Colon (tissue), 2 donors: Measurements from ENCODE around the gene IFITM1.
"Not testable (repeated sequence)": the region's sequence is repeated elsewhere in the genome, so short reads cannot be mapped to it uniquely, and the experiment has no call there.

Experiments used
- FAIRE-seq: peaks from 2 replicates; lab custom pipeline; 2012; peaks lifted over from hg19 to GRCh38; lab: Jason Lieb, UNC
- donor health status: control.
- donor health status: control.

The IFITM1 gene

GRCh38 chr11:346529-346928 is 32.7 kb downstream of the IFITM1 start:
- FAIRE-seq: no peak

- not testable (repeated sequence) for FAIRE-seq
Measured at GRCh38 chr11:349270-349954, 35.6 kb downstream of the IFITM1 start.

GRCh38 chr11:350033-350722 is 36.3 kb downstream of the IFITM1 start:
- not testable (repeated sequence) for FAIRE-seq

- no peak for FAIRE-seq
Measured at GRCh38 chr11:350723-351255, 36.9 kb downstream of the IFITM1 start.

- no peak for FAIRE-seq
Measured at GRCh38 chr11:351411-351810, 37.6 kb downstream of the IFITM1 start.

GRCh38 chr11:352456-353031 is 38.7 kb downstream of the IFITM1 start:
- FAIRE-seq: no peak

- FAIRE-seq: no peak
Measured at GRCh38 chr11:353179-353873, 39.5 kb downstream of the IFITM1 start.

- no peak for FAIRE-seq
Measured at GRCh38 chr11:355581-356458, 42.0 kb downstream of the IFITM1 start.

GRCh38 chr11:356610-357009 is 42.8 kb downstream of the IFITM1 start:
- no peak for FAIRE-seq

- FAIRE-seq: no peak
Measured at GRCh38 chr11:357582-357981, 43.7 kb downstream of the IFITM1 start.

GRCh38 chr11:358129-358800 is 44.4 kb downstream of the IFITM1 start:
- FAIRE-seq: no peak

GRCh38 chr11:359181-359714 is 45.4 kb downstream of the IFITM1 start:
- FAIRE-seq: no peak

GRCh38 chr11:360326-361280 is 46.8 kb downstream of the IFITM1 start:
- no peak for FAIRE-seq

GRCh38 chr11:362642-363442 is 49.0 kb downstream of the IFITM1 start:
- FAIRE-seq: no peak

GRCh38 chr11:363443-363805 is 49.6 kb downstream of the IFITM1 start:
- not testable (repeated sequence) for FAIRE-seq

GRCh38 chr11:363948-364761 is 50.3 kb downstream of the IFITM1 start:
- no peak for FAIRE-seq
